Muscle of back (tissue), 10 donors: ENCODE results near the gene NFKBIA. TPM values are rescaled to one million over a fixed set of nuclear protein-coding genes. Genes with fewer than 3 reads are reported as not detected.

ENCODE experiments used
- polyA plus RNA-seq, 10 donors: library from polyadenylated mRNA; unstranded; fragments of 120-200 nt; gene quantifications; one replicate each; pipeline ENCODE4 v1.2.1, GENCODE V29; 2013; ENCODE audit not compliant: insufficient read length in 10 of 10

Gene NFKBIA
- polyA plus RNA-seq, 10 donors: 35.5 to 64.4 (median 47.9) TPM

Other genes with a start within 250 kb of the NFKBIA start
- gene PSMA6, start 112.4 kb downstream of the NFKBIA start, polyA plus RNA-seq: 100 to 1,000 TPM; 151 to 249 (median 192) TPM
- gene INSM2, start 129.4 kb upstream of the NFKBIA start, polyA plus RNA-seq: under 1 TPM in 1 of 10 donors, not detected in 9; 0.09 TPM